Measurements from ENCODE around the gene SLC1A1.

GRCh38 chr9:4486176-4486575, 4.1 kb upstream of the SLC1A1 start:
- no peak for TF ChIP-seq TAF1 (IDR thresholded peaks at IDR 0.05; ENCODE audit: borderline replicate concordance, insufficient read depth, low read length)
- TF ChIP-seq POLR2AphosphoS5 (IDR thresholded peaks at IDR 0.05; ENCODE audit: low read depth, low read length) = no peak
- no peak for TF ChIP-seq REST (IDR thresholded peaks at IDR 0.05; ENCODE audit: insufficient read depth in 1 of 2, low read depth in 2 of 2, low read length in 2 of 2)

All from PFSK-1 (cell line).